ENCODE results near the gene SMCHD1.
"Not testable (repeated sequence)": the region's sequence is repeated elsewhere in the genome, so short reads cannot be mapped to it uniquely, and the experiment has no call there.

SMCHD1 gene

DNA sequence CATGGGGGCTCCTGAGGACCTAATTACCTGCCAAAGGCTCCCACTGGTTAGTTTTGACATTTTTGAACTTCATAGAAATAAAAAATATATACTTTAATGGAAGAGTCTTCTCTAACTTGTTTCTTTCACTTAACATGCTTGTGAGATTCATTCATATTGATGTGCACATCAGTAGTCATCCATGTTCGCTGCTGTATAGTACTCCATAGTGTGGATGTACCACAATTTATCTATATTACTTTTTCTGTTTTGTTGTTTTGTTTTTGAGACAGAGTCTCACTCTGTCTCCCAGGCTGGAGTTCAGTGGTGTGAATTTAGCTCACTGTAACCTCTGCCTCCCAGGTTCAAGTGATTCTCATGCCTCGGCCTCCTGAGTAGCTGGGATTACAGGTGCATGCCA, 168.4 kb downstream of the SMCHD1 start:
- Mint-ChIP-seq H3K4me1 (ENCODE audit: low read depth) (no peaks in the 10 kb centered on the region), H3K4me3 (no peak overlapping the region), H3K36me3 (ENCODE audit: low read depth) (no peaks in the 10 kb centered on the region), H3K27me3 (ENCODE audit: low read depth) (peaks cover 5% of the 10 kb centered on the region), H3K9me3 (no peaks in the 10 kb centered on the region), H3K27ac (no peak overlapping the region)
- DNase-seq (ENCODE audit: low spot score) = no peak

DNA sequence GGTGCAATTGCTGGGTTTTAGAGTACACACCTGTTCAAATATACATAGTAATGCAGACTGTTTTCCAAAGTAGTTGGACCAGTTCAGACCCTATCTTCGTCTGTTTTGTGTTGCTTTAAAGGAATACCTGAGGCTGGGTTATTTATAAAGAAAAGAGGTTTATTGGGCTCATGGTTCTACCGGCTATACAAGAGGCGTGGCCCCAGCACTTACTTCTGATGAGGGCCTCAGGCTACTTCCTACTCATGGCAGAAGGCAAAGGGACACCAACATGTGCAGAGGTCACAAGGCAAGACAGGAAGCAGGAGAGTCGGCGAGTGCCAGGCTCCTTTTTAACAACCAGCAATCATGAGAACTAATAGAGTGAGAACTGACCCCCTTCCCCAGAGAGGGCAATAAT, 169.3 kb downstream of the SMCHD1 start:
- Mint-ChIP-seq H3K27me3 (ENCODE audit: low read depth) (peaks cover 5% of the 10 kb centered on the region), H3K36me3 (ENCODE audit: low read depth) (no peaks in the 10 kb centered on the region), H3K4me3 (no peak overlapping the region), H3K9me3 (no peaks in the 10 kb centered on the region), H3K27ac (no peak overlapping the region), H3K4me1 (ENCODE audit: low read depth) (no peaks in the 10 kb centered on the region)
- DNase-seq (ENCODE audit: low spot score) = no peak

DNA sequence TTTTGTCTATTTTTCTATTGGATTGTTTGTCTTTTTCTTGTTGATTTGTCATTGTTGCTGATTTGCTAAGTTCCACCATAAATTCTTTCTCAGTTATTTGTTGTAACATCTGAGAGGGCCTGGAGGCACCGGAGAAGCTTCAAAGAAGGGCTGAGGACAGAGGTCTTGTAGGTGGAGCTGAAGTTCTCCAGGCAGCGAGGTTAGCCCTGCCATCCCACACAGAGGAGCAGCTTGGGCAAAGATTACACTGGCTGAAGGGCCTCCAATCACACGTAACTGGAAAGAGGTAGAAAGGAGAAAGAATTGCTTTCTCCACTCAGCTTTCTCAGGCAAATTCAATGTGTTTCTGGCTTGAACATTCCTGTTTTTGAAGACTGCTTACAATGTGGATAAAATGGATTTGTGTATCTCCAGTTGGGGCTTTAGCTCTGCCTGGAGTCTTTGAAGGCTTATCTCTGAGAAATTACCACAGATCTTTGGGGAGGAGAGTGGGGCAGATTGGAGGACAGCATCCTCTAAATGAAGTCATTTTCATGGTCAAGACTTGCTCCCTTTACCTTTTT, 170.2 kb downstream of the SMCHD1 start:
- peaks cover 5% of the 10 kb centered on the region for H3K27me3 Mint-ChIP-seq (ENCODE audit: low read depth)
- H3K4me3 Mint-ChIP-seq = no peak overlapping the region
- H3K4me1 Mint-ChIP-seq (ENCODE audit: low read depth) = no peaks in the 10 kb centered on the region
- no peaks in the 10 kb centered on the region for H3K9me3 Mint-ChIP-seq
- no peak for DNase-seq (ENCODE audit: low spot score)
- H3K27ac Mint-ChIP-seq = no peak overlapping the region
- H3K36me3 Mint-ChIP-seq (ENCODE audit: low read depth) = no peaks in the 10 kb centered on the region

DNA sequence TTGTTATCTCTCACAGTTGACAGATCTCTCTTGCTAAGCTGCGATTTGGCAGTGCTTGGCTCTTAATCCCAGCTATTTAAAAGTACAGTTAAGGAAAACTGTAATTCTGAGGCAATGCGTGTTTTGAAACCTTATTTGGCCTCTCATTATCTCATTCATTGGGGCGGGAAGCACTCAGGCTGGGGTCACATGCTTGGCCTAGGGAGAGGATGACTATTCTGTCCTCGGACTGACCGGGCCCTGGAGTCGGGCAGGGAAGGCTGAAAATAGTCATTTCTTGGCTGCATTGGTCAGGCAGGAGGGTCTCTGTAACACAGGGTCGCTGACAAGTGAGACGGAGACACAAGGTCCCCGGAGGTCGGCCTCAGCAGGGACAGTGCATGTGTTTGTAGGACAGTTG, 171.1 kb downstream of the SMCHD1 start:
- Mint-ChIP-seq H3K27me3 (ENCODE audit: low read depth) (peaks cover 3% of the 10 kb centered on the region), H3K9me3 (no peaks in the 10 kb centered on the region), H3K36me3 (ENCODE audit: low read depth) (no peaks in the 10 kb centered on the region), H3K4me1 (ENCODE audit: low read depth) (peaks cover 1% of the 10 kb centered on the region), H3K27ac (no peak overlapping the region), H3K4me3 (no peak overlapping the region)
- DNase-seq (ENCODE audit: low spot score) = no peak

DNA sequence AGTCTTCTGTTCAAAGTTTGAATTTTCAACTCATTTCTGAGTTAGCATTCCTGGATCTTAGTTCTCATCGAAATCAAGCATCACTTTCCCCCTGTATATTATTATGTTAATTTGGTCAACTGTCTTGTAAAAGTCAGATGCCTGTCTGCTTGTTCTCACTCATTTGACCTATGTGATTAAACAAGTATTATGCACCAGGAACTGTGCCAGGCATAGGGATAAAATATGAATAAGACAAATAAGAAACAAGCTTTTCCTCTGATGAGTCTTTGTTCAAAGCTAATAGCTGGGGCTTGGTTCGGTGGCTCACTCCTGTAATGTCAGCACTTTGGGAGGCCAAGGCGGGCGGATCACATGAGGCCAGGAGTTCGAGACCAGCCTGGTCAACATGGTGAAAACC, 171.5 kb downstream of the SMCHD1 start:
- Mint-ChIP-seq H3K27ac (no peak overlapping the region), H3K36me3 (ENCODE audit: low read depth) (no peaks in the 10 kb centered on the region), H3K9me3 (no peaks in the 10 kb centered on the region), H3K4me1 (ENCODE audit: low read depth) (peaks cover 1% of the 10 kb centered on the region), H3K4me3 (no peak overlapping the region), H3K27me3 (ENCODE audit: low read depth) (peaks cover 3% of the 10 kb centered on the region)
- no peak for DNase-seq (ENCODE audit: low spot score)

DNA sequence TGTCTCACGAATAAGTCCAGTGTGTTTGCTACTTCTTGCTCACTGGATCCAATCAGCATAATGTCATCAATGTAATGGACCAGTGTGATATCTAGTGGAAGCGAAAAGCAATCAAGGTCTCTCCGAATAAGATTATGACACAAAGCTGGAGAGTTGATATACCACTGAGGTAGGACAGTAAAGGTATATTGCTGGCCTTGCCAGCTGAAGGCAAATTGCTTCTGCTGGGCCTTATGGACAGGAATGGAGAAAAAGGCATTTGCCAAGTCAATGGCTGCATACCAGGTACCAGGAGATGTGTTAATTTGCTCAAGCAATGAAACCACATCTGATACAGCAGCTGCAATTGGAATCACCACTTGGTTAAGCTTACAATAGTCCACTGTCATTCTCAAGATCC, 180.6 kb downstream of the SMCHD1 start:
- not testable (repeated sequence) for H3K36me3 Mint-ChIP-seq (ENCODE audit: low read depth); H3K27me3 Mint-ChIP-seq (ENCODE audit: low read depth); H3K27ac Mint-ChIP-seq; H3K4me1 Mint-ChIP-seq (ENCODE audit: low read depth); DNase-seq (ENCODE audit: low spot score); H3K4me3 Mint-ChIP-seq
- peaks cover 15% of the 10 kb centered on the region for H3K9me3 Mint-ChIP-seq

DNA sequence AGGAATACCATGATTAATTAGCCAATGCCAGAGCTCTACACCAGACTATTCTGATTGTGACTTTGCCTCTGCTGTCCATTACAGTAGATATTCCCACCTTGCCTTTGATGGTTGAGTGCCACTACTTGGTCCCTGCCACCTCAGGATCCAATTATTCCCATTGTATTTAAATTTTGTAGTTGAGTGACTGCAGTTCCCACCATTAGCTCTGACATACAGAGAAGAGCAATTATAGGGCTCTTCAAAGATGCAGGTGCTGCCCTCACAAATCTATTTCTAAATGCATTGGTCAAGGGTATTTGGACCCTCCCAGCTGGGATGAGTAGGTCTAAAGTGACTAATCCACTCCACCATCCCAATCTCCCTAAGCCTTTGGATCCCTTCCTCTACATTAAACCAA, 181.8 kb downstream of the SMCHD1 start:
- H3K9me3 Mint-ChIP-seq = peaks cover 15% of the 10 kb centered on the region
- not testable (repeated sequence) for H3K27ac Mint-ChIP-seq; H3K27me3 Mint-ChIP-seq (ENCODE audit: low read depth); H3K4me1 Mint-ChIP-seq (ENCODE audit: low read depth); DNase-seq (ENCODE audit: low spot score); H3K36me3 Mint-ChIP-seq (ENCODE audit: low read depth); H3K4me3 Mint-ChIP-seq

DNA sequence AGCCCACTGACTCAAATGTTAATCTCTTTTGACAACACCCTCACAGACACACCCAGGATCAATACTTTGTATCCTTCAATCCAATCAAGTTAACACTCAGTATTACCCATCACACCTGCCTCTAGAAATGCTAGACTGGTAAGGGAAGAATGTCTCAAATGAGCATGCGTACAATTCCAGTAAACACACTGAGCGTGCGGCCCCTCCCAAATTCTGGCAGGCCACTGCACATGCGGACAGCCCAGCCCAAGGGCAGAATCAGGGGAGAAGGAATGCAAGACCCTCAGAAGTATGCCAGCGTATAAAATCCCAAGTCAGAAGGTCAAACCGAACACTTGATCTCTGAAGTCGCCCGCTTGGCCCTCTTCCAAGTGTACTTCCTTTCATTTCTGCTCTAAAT, 183.7 kb downstream of the SMCHD1 start:
- Mint-ChIP-seq H3K9me3 (peaks cover 15% of the 10 kb centered on the region), H3K36me3 (ENCODE audit: low read depth) (no peaks in the 10 kb centered on the region), H3K27ac (no peak overlapping the region), H3K4me3 (no peak overlapping the region), H3K27me3 (ENCODE audit: low read depth) (peaks cover 11% of the 10 kb centered on the region), H3K4me1 (ENCODE audit: low read depth) (peaks cover 10% of the 10 kb centered on the region)
- DNase-seq (ENCODE audit: low spot score) = no peak

DNA sequence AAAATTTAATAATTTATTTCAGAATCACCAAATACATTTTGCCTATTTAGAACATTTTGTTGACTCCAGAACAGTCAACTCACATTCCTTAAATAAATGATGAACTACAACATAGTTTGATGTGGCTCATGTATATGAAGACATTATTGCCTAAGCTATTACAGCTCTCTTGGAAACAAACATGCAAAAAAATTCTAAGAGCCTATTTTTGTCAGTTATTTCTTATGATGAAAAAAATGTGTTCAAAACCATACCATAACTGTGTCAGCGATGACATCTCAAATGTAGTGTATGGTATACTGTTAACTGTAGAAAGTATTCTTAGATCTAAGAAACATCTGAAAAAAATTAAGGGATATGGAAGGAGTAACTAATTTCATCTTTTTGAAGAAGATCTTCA, 185.0 kb downstream of the SMCHD1 start:
- H3K9me3 Mint-ChIP-seq = peaks cover 15% of the 10 kb centered on the region
- H3K27ac Mint-ChIP-seq = no peak overlapping the region
- no peak overlapping the region for H3K4me3 Mint-ChIP-seq
- DNase-seq (ENCODE audit: low spot score) = no peak
- peaks cover 12% of the 10 kb centered on the region for H3K4me1 Mint-ChIP-seq (ENCODE audit: low read depth)
- H3K36me3 Mint-ChIP-seq (ENCODE audit: low read depth) = no peaks in the 10 kb centered on the region
- peaks cover 18% of the 10 kb centered on the region for H3K27me3 Mint-ChIP-seq (ENCODE audit: low read depth)

DNA sequence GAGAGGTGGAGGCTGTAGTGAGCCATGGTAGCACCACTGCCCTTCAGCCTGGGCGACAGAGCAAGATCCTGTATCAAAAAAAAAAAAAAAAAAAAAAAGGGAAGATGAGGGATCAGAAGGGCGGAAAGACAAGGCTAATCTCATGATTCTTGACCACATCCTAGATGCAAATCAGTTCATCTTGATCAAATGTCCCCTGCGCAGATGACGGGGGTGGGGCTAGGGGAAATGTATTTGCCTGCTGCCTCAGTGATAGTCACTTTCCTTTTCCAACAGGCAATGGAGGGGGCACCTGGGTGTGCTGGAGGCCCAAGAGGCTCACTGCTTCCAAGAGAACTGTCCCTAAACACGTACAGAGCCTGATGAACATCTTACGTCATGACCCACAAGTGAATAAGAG, 187.6 kb downstream of the SMCHD1 start:
- peaks cover 25% of the 10 kb centered on the region for H3K27me3 Mint-ChIP-seq (ENCODE audit: low read depth)
- no peaks in the 10 kb centered on the region for H3K36me3 Mint-ChIP-seq (ENCODE audit: low read depth)
- H3K4me1 Mint-ChIP-seq (ENCODE audit: low read depth) = peaks cover 17% of the 10 kb centered on the region
- H3K27ac Mint-ChIP-seq = no peak overlapping the region
- DNase-seq (ENCODE audit: low spot score) = no peak
- no peak overlapping the region for H3K4me3 Mint-ChIP-seq
- peaks cover 8% of the 10 kb centered on the region for H3K9me3 Mint-ChIP-seq

DNA sequence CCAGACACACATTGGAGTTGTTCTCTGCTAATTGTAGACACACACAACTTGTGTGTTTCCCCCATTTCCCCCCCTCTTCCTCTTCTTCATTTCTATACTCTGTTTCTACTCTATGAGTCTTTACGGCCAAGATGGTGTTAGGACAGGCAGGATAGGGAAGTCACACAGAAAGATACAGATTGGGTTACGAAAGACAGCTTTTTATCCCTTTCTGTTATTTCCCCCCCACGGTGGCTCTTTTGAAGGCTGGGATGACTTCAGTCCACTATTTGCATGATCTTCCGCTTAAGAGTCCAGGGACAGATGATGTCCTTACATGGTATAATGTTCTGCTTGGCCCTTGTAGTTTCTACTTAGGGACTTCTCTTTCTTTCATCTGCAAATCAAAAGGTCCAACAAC, 189.6 kb downstream of the SMCHD1 start:
- H3K36me3 Mint-ChIP-seq (ENCODE audit: low read depth) = no peaks in the 10 kb centered on the region
- peaks cover 25% of the 10 kb centered on the region for H3K27me3 Mint-ChIP-seq (ENCODE audit: low read depth)
- H3K9me3 Mint-ChIP-seq = no peaks in the 10 kb centered on the region
- no peak overlapping the region for H3K27ac Mint-ChIP-seq
- H3K4me1 Mint-ChIP-seq (ENCODE audit: low read depth) = peaks cover 30% of the 10 kb centered on the region
- no peak overlapping the region for H3K4me3 Mint-ChIP-seq
- no peak for DNase-seq (ENCODE audit: low spot score)

DNA sequence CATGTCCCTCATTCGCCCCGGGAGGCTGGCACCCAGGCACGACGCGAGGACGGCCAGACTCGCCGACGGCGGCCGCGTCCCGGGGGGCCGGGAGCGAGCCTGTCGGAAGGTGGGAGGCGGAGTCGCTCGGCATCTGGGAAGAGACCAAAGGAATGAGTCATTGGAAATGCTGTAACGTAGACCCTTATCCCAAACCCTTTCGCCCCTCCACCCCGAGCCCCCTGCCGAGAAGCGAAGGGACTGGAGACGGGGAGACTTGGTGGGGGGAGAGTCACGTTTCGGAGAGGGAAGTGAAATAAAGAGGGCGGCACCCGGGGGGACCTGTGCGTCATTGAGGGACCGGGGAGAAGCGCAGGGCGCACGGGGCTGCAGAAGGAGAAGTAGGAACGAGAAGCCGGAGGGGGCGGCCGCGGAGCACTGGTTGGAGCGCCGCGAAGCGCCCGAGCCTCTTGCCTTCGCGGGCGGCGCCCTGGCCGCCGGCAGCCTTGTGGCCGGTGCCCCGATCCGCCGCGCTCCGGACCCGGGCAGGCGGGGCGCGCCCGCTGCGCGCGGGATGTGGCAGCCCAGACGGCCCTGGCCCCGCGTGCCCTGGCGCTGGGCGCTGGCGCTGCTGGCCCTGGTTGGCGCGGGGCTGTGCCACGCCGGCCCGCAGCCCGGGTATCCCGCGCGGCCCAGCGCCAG, 191.2 kb downstream of the SMCHD1 start, which contains the start of gene EMILIN2:
Gene EMILIN2, plus strand, starts transcription at position 371 of the 681 bp plus-strand sequence. Its CDS starts 183 bp downstream, at position 554.
- H3K4me1 Mint-ChIP-seq (ENCODE audit: low read depth) = peaks cover 35% of the 10 kb centered on the region
- no peaks in the 10 kb centered on the region for H3K9me3 Mint-ChIP-seq
- H3K36me3 Mint-ChIP-seq (ENCODE audit: low read depth) = no peaks in the 10 kb centered on the region
- peak within 1 kb of the TSS; percentile 93 for H3K4me3 Mint-ChIP-seq
- DNase-seq (ENCODE audit: low spot score) = peak; percentile 56
- peak within 1 kb of the TSS; percentile 92 for H3K27ac Mint-ChIP-seq
- peaks cover 21% of the 10 kb centered on the region for H3K27me3 Mint-ChIP-seq (ENCODE audit: low read depth)

DNA sequence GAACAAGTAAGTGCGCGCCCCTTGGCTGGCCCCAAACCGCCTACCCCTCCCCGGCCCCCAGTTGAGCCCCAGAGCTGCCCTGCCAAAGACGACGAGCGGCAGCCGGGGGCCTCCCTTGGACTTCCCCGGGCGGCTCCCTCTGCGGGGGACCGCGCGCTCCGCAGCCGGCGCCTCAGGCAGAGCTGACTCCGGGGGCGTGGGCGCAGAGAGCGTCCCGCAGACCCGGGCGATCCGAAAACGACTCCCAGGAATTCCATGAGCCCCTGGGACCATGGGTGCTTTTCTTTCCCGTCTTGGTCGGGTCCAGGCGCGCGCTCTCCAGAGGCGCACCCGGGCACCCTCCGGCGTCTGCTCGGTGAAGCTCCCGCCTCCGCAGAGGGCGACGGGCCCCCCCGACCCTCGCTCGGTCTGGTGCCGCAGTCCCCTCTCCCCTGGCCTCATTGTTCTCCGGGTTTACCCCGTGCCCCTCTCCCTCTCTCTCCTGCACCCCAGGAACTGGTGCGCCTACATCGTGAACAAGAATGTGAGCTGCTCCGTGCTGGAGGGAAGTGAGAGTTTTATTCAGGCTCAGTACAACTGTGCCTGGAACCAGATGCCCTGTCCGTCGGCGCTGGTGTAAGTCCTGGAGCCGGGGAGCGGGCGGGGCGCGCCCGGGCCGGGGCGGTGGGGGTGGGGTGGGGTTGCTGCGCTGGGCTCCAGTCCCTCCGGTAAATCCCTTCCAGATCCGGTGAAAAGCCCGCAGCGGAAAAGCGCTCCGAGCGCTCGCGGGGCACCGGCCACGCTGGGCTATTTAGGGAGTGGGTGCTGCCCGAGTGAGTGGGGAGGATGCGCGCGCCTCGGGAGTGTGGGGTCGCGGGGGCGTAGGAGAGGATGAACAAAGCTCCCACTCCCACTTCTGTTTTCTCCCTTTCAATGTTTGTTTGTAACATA, 192.1 kb downstream of the SMCHD1 start:
- H3K9me3 Mint-ChIP-seq = no peaks in the 10 kb centered on the region
- peak overlapping the region; percentile 87 for H3K27ac Mint-ChIP-seq
- H3K4me3 Mint-ChIP-seq = peak overlapping the region; percentile 92
- H3K36me3 Mint-ChIP-seq (ENCODE audit: low read depth) = no peaks in the 10 kb centered on the region
- peaks cover 21% of the 10 kb centered on the region for H3K27me3 Mint-ChIP-seq (ENCODE audit: low read depth)
- peak; percentile 69 for DNase-seq (ENCODE audit: low spot score)
- H3K4me1 Mint-ChIP-seq (ENCODE audit: low read depth) = peaks cover 37% of the 10 kb centered on the region
